ENCODE results near the gene NBPF1.
"Not testable (repeated sequence)": the region's sequence is repeated elsewhere in the genome, so short reads cannot be mapped to it uniquely, and the experiment has no call there.

NBPF1 gene

GRCh38 chr1:16605532-16606505 lies 7.5 kb downstream of the NBPF1 start:
- DNase-seq = no peak

GRCh38 chr1:16605213-16605525 lies 8.2 kb downstream of the NBPF1 start:
- no peak for DNase-seq

GRCh38 chr1:16604514-16605212 lies 8.7 kb downstream of the NBPF1 start:
- DNase-seq = not testable (repeated sequence)

GRCh38 chr1:16603623-16604022 lies 9.7 kb downstream of the NBPF1 start:
- not testable (repeated sequence) for DNase-seq

GRCh38 chr1:16602336-16603011 lies 10.9 kb downstream of the NBPF1 start:
- DNase-seq = not testable (repeated sequence)

- DNase-seq = not testable (repeated sequence)
These were observed 12.2 kb downstream of the NBPF1 start for GRCh38 chr1:16600855-16601786.

- not testable (repeated sequence) for DNase-seq
These were observed 14.0 kb downstream of the NBPF1 start for GRCh38 chr1:16599326-16599725.

- DNase-seq = not testable (repeated sequence)
These were observed 18.1 kb downstream of the NBPF1 start for GRCh38 chr1:16595216-16595615.

- DNase-seq = not testable (repeated sequence)
These were observed 21.5 kb downstream of the NBPF1 start for GRCh38 chr1:16591845-16592244.

GRCh38 chr1:16588081-16588480 lies 25.3 kb downstream of the NBPF1 start:
- DNase-seq = not testable (repeated sequence)

- not testable (repeated sequence) for DNase-seq
These were observed 25.7 kb downstream of the NBPF1 start for GRCh38 chr1:16587639-16588038.

- not testable (repeated sequence) for DNase-seq
These were observed 48.0 kb downstream of the NBPF1 start for GRCh38 chr1:16565324-16565723.

GRCh38 chr1:16561035-16561434 lies 52.3 kb downstream of the NBPF1 start:
- not testable (repeated sequence) for DNase-seq

- DNase-seq = not testable (repeated sequence)
These were observed 52.9 kb downstream of the NBPF1 start for GRCh38 chr1:16560498-16560897.

GRCh38 chr1:16559688-16560087 lies 53.7 kb downstream of the NBPF1 start:
- DNase-seq = not testable (repeated sequence)

GRCh38 chr1:16557034-16557433 lies 56.3 kb downstream of the NBPF1 start:
- not testable (repeated sequence) for DNase-seq

- not testable (repeated sequence) for DNase-seq
These were observed 60.1 kb downstream of the NBPF1 start for GRCh38 chr1:16553244-16553643.

GRCh38 chr1:16550212-16550918 lies 63.0 kb downstream of the NBPF1 start:
- DNase-seq = not testable (repeated sequence)

GRCh38 chr1:16549545-16549944 lies 63.8 kb downstream of the NBPF1 start:
- not testable (repeated sequence) for DNase-seq

GRCh38 chr1:16547502-16548241 lies 65.7 kb downstream of the NBPF1 start:
- DNase-seq = not testable (repeated sequence)

GRCh38 chr1:16545682-16546095 lies 67.7 kb downstream of the NBPF1 start:
- not testable (repeated sequence) for DNase-seq

Data from NCI-H1048 (cell line).